EL (cell line): ENCODE results near the gene PAPPA2.
"Not testable (repeated sequence)": the region's sequence is repeated elsewhere in the genome, so short reads cannot be mapped to it uniquely, and the experiment has no call there.

ENCODE experiments used
- DNase-seq: peaks from one replicate; pipeline ENCODE4 v3.0.0-alpha.2; 2016

The PAPPA2 gene

DNA sequence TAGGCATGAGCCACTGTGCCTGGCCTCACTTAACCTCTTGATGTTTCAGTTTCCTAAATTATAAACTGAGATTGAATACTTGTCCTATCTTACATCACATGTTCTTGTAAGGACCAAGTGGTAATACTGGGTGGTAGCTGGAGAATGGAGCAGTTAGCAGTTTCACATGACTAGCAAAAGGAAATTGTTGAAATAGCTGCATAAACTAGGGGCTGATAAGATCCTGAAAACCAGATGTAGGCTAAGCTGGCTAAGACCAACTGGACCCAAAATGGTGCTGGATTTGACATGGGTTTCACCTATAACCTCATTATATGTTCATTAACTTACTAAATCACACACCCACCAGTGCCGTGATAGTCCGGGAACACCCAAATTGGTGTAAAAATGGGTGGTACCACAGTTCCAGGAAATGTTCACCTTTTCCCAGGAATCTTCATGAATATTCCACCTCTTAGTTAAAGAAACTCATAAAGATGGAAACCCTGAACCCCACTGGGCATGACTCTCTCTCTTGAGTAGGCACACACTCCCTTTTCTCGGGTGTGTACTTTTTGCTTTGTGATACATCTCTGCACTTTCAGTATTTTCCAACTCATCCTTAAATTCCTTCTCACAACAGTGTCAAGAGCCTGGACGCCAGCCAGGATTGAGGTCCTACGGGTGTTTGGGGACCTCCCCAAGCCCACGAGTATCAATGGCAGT is at the start of gene PAPPA2:
Gene PAPPA2, plus strand, starts transcription at position 502 of the 705 bp plus-strand sequence. CDS start 93,148 bp downstream, outside the sequence.
- no peak for DNase-seq

GRCh38 chr1:176416777-176417176 is 46.2 kb upstream of the PAPPA2 start:
- no peak for DNase-seq

DNA sequence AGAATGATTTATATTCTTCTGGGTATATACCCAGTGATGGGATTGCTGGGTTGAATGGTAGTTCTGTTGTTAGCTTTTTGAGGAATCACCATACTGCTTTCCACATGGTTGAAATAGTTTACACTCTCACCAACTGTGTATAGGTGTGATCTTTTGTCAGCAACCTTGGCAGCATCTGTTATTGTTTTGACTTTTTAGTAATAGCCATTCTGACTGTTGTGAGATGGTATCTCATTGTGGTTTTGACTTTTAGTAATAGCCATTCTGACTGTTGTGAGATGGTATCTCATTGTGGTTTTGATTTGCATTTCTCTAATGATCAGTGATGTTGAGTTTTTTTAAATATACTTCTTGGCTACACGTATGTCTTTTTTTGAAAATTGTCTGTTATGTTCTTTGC is 43.4 kb upstream of the PAPPA2 start:
- DNase-seq, result not testable (repeated sequence)

DNA sequence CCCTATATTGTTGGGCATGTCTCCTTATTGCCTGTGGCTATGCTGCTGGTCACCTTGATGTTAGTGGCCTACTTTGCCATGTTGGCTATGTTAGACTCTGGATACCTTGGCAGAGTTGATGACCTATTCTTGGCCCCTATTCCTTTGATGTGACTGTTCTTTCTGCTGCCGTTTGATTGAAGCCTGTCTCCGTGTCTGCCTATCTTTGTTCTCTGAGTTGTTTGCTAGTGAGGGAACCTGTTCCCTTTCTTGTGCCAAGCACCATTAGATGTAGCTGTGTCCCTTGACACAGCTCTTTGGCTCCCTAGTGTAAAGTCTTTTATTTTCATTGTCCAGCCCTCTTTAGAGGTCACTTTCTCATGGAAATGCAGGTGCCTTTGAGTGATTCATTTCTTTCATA is 28.7 kb upstream of the PAPPA2 start:
- no peak for DNase-seq

DNA sequence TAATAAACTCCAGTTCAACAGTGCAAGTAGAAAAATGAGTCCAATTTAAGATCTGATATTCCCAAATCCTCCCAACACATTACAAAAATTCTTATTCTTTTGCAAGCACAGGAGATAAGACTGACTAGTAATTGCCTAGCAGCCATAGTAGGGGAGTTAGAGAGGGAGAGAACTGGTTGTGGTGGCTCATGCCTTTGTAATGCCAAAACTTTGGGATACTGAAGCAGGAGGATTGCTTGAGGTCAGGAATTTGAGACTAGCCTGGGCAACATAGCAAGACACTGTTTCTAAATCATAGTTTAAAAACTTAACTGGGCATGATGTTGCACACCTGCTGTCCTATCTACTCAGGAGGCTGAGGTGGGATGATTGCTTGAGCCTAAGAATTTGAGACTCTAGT is 26.7 kb upstream of the PAPPA2 start:
- DNase-seq, result no peak

GRCh38 chr1:176440176-176440575 is 22.8 kb upstream of the PAPPA2 start:
- no peak for DNase-seq

DNA sequence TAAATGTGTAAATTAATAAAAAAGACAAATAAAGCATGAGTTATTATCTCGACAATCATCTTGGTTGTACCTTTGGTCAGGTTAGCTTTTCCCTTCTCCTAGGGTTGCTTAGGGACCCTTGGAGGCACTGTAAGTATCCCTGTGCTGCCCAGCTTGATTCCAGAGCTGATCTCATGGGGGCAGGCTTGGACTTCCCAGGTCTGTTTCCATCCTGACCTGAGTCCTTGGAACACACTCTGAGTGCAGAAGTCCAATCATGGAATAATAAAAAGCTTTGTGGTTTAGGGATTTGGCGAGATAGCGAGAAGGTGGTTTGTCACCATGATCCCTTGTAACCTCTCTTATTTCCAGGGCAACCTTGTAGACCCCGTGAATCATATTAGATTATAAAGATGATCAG is 18.7 kb upstream of the PAPPA2 start:
- DNase-seq, result no peak

- DNase-seq, result no peak
Observed at GRCh38 chr1:176445402-176445801, 17.6 kb upstream of the PAPPA2 start.

DNA sequence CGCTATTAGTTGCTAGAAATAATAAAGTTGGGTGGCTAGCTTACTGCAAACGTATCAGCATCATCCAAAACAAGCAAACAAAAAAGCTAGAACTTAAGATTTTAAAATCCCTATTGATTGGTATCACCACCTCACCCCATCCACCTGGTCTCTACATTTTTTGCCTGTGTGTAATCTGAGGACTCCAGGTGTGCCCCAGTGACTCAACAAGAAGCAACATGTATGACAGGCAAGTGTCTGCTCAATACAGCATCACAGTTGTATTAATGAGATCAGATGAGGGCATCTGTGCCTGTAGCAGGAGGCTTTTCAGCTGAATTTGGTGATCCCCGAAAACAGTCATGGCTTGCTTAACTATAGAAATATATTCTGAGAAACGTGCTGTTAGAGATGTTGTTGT is 14.6 kb upstream of the PAPPA2 start:
- DNase-seq, result no peak

- DNase-seq, result peak; percentile 45
Observed at GRCh38 chr1:176450526-176450925, 12.4 kb upstream of the PAPPA2 start.

DNA sequence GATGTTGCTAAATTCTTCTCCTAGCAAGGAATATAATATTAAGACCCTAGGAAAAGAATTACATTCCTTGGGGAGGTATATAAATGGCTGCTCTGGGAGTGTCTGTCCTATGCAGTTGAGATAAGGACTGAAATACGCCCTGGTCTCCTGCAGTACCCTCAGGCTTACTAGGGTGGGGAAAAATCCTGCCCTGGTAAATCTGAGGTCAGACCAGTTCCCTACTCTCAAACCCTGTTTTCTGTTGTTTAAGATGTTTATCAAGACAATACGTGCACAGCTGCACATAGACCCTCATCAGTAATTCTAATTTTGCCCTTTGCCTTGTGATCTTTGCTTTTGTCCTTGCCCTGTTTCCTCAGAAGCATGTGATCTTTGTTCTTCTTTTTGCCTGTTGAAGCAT is 11.2 kb upstream of the PAPPA2 start:
- DNase-seq, result not testable (repeated sequence)

DNA sequence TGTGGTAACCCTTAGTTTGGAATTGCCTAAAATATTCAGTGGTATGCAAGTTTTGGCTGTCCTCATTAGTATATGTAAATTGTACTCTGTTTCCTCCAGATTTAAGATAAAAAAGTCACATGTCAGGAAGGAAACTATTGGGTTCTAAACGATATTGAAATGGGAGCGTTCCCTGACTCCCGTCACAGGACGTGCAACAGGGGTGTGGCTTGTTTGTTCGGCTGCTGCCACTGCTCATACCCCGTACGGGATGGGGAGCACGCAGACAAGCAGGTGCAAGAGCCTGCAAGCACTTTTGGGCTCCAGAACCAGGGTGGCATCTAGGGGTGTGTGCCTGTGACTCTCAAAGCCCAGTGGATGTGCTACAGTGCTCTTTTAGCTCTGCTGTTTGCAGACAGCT is 6.2 kb upstream of the PAPPA2 start:
- no peak for DNase-seq

DNA sequence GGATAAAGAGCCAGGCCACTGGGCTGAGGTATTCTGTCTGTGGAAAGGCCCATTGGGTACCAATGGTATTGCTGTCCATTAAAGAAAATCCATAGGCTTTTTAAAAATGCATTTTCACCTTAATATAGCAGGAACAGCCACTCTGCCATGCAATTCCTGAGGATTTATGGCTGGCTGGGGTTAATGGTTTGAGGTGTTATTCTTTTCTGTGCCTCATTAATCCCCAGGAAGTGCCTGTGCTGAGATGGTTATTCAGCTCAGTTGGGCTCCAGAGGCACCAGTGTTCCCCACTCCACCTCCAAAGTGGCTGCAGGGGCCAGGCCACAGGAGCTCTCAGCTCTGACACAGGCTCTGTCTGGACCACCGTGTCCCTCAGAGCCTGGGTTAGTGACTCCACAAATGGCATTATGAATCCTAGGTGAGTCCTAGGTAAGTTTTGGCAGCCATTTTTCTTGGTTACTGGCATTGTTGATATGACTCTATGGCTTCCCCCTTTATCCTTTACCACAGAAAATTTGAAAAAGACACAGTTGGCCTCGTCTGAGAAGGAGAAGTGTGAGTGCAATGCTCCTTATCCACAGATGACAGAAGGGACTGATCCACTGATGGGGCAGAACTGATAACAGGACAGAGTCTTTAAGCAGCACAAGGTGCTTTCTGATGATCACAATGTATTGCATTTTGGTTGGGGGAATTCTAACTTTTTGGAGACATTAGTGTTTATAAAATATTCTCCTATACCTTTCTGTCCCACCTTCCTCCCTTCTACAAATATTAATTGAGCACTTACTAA is 2.2 kb upstream of the PAPPA2 start:
- no peak for DNase-seq

GRCh38 chr1:176461576-176461975 is 1.4 kb upstream of the PAPPA2 start:
- DNase-seq, result no peak

DNA sequence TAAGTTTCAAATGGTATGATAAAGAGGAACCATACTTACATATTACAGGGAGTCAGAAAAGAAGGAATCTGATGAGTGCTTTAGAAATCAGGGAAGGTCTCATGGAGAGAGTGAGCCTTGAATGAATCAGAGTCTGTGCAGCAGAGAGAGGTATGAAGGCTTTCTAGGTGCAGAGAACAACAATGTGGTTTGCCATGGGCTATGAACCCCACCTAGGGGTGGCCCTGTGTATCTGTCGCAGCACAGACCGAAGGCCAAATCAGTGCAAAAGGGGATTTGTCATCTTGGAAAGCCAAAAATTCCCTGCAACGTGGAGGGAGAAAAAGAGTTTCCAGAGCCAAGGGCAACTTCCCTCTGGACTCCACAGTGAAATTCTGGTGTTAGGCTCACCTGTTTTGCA is 3.5 kb downstream of the PAPPA2 start:
- DNase-seq, result no peak

- peak; percentile 18 for DNase-seq
Observed at GRCh38 chr1:176469450-176470010, 6.6 kb downstream of the PAPPA2 start.

GRCh38 chr1:176471338-176472121 is 8.6 kb downstream of the PAPPA2 start:
- DNase-seq, result no peak

DNA sequence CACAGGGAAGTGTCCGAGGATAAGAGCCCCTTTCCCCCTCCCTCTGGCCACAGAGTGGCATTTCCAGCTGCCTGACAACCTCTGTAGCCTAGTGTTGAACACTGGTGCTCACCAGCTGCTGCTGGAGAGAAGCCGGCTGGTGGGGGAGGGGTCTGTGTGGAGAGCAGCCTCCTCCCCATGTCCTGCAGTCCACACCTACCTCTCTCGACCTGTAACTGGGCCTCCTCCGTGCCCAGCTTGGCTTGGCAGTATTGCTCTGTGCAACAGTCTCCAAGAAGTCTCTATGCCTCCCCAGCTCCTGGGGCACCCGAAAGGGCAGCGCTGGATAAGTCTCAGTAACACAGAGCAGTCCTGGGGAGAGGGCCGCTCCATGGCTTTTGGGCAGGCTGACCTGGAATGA is 17.0 kb downstream of the PAPPA2 start:
- DNase-seq, result no peak

GRCh38 chr1:176480750-176481149 is 17.8 kb downstream of the PAPPA2 start:
- DNase-seq, result no peak

DNA sequence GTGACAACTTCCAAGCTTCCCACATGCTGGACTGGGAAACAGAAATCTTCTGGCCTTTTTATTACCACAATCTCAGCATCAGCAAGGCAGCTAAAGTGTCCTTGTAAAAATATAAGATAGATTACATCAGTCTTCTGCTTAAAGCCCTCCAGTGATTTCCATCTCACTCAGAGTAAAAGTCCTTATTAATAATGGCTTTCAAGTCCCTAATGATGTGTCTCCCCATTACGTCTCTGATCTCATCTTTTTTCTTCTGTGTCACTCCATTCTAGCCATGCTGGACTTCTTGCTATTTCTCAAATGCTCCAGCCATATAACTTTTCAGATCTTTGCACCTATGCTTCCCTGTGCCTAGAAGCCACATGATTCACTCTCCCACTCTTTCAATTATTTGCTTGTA is 22.1 kb downstream of the PAPPA2 start:
- no peak for DNase-seq

DNA sequence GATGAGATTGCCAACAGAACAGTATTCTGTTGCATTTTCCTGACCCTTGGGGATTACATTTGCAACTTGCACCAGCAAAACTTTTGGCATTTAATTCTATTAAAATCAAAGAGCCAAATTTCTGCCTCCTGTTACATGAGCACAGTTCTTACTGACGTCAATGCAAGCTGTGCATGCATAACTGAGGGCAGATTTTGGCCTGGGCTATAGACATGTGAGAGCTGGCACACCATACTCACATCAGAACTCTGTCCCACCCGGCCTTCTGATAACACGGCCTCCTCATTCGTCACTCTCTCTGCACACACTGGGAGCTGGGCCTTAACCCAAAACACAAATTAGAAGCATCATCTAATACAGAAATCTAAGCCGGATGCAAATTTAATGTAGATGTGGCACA is 31.5 kb downstream of the PAPPA2 start:
- DNase-seq, result no peak

DNA sequence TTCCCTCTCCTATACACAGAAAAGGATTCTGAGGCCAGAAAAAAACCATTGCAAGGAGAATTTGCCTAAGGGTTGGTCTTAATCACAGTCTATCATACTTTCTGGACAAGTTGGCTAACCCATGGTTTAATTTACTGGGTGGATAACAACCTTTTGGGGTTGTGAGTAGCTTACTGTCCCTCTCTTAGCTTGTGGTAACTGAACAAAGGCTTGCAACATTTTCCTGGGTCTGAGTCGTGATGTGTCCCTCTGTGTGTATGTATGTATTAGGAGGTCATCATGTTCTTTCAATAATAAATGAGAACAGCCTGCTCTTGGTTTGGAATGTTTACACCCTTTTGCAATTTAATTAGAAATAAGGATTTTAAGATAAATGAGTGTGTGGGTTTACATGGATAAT is 36.7 kb downstream of the PAPPA2 start:
- no peak for DNase-seq

GRCh38 chr1:176501599-176501998 is 38.6 kb downstream of the PAPPA2 start:
- no peak for DNase-seq
